Activated CD8-positive, alpha-beta memory T cell treated with anti-CD3 and anti-CD28 coated beads, Interleukin-2, amount 50 U/mL, for 24 hours (primary cell): ENCODE results near the gene TPSAB1.
"Not testable (repeated sequence)": the region's sequence is repeated elsewhere in the genome, so short reads cannot be mapped to it uniquely, and the experiment has no call there.

Experiments
- DNase-seq: peaks from one replicate; pipeline ENCODE4 v3.0.0-alpha.2; 2020; ENCODE audit errors: extremely low read depth

TPSAB1 gene

GRCh38 chr16:1265090-1265630 is 24.7 kb downstream of the TPSAB1 start:
- DNase-seq: no peak

GRCh38 chr16:1265826-1266225 is 25.3 kb downstream of the TPSAB1 start:
- DNase-seq: no peak

GRCh38 chr16:1269418-1269817 is 28.9 kb downstream of the TPSAB1 start:
- not testable (repeated sequence) for DNase-seq

GRCh38 chr16:1271380-1271723 is 30.8 kb downstream of the TPSAB1 start:
- no peak for DNase-seq

- not testable (repeated sequence) for DNase-seq
Measured at GRCh38 chr16:1271724-1272413, 31.4 kb downstream of the TPSAB1 start.

GRCh38 chr16:1272453-1273198 is 32.1 kb downstream of the TPSAB1 start:
- DNase-seq: no peak

GRCh38 chr16:1273816-1274215 is 33.3 kb downstream of the TPSAB1 start:
- DNase-seq: no peak

GRCh38 chr16:1274767-1275166 is 34.3 kb downstream of the TPSAB1 start:
- DNase-seq: no peak

- no peak for DNase-seq
Measured at GRCh38 chr16:1275791-1276579, 35.5 kb downstream of the TPSAB1 start.

- DNase-seq: no peak
Measured at GRCh38 chr16:1276580-1276878, 36.0 kb downstream of the TPSAB1 start.

GRCh38 chr16:1277151-1277598 is 36.7 kb downstream of the TPSAB1 start:
- no peak for DNase-seq

- DNase-seq: no peak
Measured at GRCh38 chr16:1277617-1278282, 37.2 kb downstream of the TPSAB1 start.

GRCh38 chr16:1278477-1278876 is 38.0 kb downstream of the TPSAB1 start:
- DNase-seq: no peak

- no peak for DNase-seq
Measured at GRCh38 chr16:1279081-1279944, 38.8 kb downstream of the TPSAB1 start.

- no peak for DNase-seq
Measured at GRCh38 chr16:1279945-1280589, 39.6 kb downstream of the TPSAB1 start.

GRCh38 chr16:1280783-1281182 is 40.3 kb downstream of the TPSAB1 start:
- no peak for DNase-seq

GRCh38 chr16:1281517-1281916 is 41.0 kb downstream of the TPSAB1 start:
- no peak for DNase-seq

GRCh38 chr16:1282324-1282973 is 41.9 kb downstream of the TPSAB1 start:
- no peak for DNase-seq

- DNase-seq: no peak
Measured at GRCh38 chr16:1283296-1283695, 42.8 kb downstream of the TPSAB1 start.
